Myocyte (in vitro differentiated cells): ENCODE data around the gene TTC34. TPM values are rescaled to one million over a fixed set of nuclear protein-coding genes. Genes with fewer than 3 reads are reported as not detected.

Experiments used
- DNase-seq: peaks from one replicate; pipeline ENCODE4 v3.0.0-alpha.2; 2012; ENCODE audit warnings: low read depth
- total RNA-seq: library from RNA; depleted of rRNA; stranded (reverse); fragments of >200 nt; gene quantifications from 2 replicates; pipeline ENCODE4 v1.2.3, GENCODE V29; 2014

TTC34 gene
- total RNA-seq, 1 donor from 2014 or later: 0.32 TPM

GRCh38 chr1:2607641-2608091 lies 193.8 kb downstream of the TTC34 start:
- DNase-seq: no peak

DNA sequence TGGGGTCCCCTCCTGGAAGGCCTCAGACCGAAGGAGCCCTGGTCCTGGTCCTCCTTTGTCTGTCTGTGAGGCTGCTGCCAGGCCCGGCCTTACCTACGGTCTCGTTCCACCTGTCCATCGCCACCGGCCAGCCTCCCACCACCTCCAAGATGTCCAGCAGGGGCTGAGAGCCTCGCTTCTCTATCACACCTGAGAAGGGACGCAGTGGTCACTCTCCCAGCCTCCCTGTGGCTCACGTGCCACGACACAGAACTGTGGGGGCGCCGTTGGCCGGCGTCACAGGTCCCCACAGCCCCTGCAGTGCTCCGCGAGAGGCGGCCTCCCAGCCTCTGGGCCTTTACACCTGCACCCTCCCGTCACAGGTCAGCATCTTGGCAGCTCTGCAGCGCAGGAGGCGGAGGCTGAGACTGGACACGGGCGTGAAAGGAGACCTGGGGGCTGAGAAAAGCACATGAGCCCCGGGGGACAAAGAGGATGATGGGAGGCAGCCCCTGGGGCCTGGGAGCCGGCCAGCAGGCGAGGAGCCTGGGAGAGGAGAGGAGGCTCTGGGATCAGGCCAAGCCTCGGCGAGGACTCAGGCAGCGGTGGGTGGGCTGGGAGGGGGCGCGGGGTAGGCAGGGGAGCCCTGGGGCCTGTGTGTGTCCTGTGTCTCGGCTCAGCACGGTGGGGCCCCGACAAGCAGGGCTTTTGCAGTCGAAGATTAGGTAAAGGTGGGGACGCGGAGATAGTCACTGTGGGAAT lies 194.4 kb downstream of the TTC34 start:
- DNase-seq: no peak

DNA sequence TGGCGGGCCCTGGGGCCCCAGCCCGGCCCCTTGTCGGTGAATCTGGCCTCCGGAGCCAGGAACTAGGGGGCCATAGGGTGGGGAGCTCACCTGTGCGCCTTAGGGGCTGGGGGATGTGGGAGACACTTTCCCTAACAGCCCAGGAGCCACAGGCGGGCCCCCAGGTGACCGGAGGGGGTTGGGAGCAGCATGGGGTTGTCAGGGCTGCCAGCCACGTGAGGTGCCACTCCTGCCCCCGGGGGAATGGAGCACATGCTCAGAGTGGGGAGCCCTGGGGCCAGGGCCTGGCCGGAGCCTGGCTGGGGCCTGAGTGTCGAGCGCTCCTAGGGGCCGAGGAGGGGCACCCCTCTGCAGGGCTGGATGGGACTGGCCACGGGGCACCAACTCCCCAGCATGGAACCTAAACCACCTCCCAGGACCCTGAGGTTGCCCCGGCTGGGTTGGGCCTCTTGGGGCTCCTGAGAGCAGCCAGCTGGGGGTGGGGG lies 195.1 kb downstream of the TTC34 start:
- DNase-seq: no peak

DNA sequence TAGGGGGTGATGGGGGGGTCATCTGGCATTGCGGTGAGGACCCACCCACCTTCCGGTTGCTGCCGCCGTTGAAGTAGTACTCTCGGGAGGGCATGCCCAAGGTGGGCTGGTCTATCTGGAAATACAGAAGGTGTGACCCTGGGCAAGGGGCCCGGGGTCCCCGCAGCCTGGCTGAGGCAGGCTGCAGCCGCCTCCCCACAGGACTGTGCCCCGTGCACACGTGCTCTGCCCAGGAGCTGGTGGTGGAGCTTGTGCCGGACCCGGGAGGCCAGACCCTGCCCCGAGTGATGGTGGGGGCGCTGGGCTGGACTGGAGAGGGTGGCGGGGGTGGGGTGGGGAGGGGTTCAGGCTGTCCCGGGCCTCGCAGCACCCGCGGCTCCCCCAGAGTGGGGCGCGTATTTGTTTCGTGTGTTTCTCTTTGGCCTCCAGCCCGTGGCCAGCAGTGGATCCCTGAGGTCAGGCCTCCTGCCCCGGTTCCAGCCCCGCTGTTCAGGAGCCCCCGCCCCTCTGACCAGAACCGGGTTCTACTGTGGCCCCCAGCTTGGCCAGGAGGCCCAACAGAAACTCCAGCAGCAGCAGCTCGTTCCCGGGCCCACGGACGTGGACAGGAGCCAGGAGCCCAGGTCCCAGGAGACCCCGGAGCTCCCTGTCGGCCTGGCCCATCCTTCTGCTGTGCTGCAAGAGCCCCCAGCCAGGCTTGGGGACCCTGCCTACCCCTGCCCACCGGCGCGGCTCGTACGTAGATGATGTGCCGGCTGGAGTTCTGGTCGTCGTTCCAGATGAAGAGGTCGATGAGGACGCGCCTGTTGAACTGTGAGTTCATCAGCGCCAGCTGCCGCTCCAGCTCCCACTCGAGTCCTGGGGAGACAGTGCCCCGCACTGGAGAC lies 195.7 kb downstream of the TTC34 start:
- no peak for DNase-seq

GRCh38 chr1:2604844-2605508 lies 196.5 kb downstream of the TTC34 start:
- no peak for DNase-seq

DNA sequence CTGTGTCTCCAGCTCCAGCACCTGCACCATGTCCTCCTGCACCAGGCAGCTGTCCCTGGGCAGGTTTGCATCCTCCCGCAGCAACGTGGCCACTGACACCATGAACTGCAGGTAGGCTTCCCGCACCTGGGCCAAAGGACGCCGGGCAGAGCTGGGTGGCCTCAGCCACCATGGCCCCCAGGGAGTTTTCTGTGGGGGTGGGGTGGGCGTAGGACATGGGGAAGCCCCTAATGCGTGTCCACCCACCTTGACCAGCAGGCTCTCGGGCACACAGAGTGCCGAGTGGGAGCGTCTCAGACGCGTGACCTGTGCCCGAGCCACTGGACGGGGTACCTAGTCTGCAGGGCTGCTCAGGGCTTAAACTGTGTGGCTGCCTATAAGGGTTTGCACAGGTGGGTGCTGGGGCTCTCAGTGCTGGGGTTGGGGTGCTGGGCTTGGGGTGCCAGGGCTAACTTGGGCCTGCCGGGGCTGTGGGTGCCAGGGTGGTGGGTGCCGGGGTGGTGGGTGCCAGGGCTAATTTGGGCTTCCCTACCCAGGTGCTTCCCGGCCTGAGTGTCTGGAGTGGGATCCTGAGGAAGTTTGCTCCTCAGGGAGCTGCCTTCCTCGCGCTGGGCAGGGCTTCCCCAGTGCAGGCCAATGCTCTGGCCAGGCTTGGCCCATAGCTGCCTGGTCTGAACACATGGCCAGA lies 197.2 kb downstream of the TTC34 start:
- no peak for DNase-seq

GRCh38 chr1:2603521-2604155 lies 197.9 kb downstream of the TTC34 start:
- no peak for DNase-seq

- no peak for DNase-seq
Measured at GRCh38 chr1:2602866-2603520, 198.5 kb downstream of the TTC34 start.

GRCh38 chr1:2602311-2602835 lies 199.1 kb downstream of the TTC34 start:
- DNase-seq: no peak

DNA sequence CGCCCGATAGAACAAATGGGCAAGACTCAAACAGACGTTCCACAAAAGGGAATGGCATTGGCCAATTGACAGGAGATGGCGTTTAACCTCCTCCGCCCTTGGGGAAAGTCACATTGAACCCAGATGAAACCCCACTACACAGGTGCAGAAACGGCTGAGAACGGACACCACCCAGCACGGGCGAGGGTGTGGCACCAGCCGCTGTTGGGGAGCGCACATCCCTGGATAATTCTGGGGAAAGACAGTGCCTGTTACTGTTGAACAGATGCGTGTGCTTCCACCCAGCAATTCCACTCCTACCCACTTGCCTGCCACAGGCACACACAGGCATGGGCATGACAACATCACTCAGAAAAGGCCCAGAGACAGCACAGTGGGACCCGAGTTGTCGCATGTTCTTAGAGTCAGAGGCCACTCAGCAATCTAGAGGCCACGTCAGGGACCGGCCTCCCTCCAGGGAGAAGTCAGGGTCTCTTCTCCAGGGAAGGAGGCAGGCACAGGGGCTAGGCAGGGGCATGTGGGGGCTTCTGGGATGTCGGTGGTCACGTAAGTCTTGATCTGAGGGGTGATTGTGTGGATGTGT lies 199.7 kb downstream of the TTC34 start:
- DNase-seq: no peak

DNA sequence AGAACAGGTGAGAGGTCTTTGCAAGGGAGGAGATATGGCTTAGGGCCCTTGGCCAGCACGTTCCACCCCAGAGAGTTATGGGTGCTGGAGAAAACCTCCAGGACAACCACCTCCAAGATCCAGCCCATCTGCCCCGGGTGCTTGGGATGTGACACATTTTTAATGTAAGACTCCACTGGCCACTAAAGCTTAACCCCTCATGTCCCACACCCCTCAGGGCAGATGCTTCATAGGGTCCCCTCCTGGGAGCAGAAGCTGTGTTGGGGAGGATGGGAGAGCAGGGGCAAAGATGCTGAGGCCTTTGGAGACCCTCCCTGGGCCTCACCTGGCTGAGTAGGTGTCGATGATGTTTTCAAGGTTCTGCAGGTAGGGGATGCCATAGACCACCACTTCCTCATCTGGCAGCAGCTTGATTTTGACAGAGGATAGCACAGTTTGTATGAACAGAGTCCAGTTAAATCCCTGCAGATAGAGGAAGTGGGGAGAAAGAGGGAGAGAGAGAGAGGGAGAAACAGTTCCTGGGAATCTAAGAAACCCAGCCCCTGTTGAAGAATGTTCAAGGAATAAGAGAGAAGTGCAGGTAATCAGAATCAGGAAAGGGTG lies 203.1 kb downstream of the TTC34 start:
- no peak for DNase-seq

DNA sequence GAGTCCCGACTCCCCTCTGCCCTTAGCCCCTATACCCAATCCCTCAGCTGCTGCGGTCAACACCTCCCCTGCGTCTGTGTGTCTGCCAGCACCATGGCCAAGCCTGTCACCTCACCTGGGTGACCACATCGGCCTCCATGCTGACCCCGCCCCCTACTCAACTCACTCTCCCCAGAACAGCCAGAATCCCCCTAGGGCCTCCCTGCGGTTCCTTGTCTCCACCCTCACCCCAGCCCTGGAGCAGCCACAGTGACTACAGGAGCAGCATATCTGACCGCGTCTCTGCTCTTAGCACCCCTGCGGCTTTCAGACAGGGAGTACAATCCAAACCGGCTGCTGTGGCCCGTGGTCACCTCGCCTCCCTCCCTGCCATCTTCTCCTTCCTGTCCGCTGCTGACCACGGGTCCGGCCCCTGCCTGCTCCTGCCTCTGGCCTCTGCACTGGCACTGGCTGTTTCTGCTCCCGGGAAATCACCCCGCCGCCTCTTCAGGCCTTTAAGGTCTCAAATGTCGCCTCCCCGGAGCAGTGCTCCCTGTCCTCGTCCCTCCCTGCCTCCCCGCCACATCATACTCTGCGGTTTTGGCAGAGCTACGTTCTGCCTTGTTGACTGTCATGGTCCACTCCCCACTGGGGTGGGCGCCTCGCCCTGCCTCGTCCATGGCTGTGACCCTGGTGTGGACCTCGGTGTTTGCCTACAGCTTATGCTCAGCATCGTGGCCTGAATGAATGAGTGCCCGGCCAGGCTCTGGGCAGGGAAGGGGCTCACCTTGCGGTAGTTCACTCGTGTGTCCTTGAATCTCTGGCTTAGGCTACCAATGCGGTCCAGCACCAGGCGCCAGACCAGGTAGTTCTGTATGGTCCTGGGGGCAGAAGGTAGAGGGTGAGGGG lies 203.8 kb downstream of the TTC34 start:
- DNase-seq: no peak

DNA sequence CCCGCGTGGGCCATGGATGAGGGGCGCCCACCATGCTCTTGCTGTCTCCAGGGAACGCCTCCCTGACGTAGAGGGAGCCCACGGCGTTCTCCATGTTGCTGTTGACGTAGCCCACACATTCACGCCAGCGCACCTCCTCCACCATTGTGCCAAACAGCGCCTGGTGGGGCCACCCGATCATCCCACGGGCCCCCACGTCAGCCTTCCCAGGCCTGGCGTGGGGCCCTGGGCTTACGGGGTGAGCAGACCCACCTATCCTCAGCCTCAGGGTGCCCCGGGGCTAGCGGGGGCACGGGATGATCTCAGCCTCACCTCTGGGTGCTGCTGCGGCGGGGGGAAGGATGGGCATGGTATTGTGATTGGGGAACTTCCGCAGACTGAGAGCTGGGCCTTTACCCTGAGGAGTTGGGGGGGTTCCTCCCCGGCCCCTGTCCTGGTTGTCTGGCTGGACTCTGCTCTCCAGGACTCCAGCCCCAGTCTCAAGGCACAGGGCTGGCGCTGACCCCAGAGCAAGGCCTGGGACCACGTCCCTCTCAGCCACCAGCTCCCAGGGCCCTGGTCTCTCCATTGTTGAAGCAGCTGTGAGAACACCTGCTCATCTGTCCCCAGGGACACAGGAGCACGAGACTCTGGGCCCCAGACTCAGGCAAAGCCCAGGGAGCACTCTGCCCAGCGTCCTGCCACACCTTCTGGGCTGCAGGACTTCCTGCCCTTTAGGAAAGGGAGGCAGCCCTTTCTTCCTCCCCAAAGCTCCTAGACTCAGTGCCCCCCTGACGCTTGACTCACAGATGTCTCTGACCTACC lies 204.8 kb downstream of the TTC34 start:
- DNase-seq: peak; percentile 22

DNA sequence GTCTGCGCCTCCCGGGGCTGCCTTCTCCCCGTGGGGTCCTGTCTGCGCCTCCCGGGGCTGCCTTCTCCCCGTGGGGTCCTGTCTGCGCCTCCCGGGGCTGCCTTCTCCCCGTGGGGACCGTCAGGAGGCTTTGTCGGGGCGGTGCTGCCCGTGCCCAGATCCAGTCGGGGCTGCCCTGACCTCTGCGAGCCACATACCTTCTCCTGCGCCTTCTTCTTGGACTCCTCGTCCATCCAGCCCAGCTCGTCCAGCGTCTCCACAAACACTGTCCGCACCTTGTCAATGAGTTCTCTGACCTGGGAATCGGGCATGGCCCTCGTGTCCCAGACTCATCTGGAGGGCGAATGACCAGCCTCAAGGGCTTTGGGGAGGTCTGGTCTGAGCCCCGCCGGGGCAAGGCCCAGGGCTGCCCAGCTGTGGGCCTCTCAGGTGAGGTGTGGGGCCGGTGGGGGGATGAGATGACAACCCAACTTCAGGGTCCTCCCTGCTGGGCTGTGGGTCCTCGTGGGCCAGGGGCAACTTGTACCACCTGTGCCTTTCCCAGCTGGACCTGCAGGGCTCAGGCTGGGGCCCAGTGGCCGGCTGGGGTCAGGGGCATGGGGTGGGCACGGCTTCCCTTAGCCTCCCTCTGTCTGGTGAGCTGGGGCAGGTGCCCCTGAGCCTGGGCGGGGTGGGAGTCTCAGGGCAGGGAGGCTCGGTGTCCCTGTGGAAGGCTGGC lies 205.5 kb downstream of the TTC34 start:
- DNase-seq: no peak

DNA sequence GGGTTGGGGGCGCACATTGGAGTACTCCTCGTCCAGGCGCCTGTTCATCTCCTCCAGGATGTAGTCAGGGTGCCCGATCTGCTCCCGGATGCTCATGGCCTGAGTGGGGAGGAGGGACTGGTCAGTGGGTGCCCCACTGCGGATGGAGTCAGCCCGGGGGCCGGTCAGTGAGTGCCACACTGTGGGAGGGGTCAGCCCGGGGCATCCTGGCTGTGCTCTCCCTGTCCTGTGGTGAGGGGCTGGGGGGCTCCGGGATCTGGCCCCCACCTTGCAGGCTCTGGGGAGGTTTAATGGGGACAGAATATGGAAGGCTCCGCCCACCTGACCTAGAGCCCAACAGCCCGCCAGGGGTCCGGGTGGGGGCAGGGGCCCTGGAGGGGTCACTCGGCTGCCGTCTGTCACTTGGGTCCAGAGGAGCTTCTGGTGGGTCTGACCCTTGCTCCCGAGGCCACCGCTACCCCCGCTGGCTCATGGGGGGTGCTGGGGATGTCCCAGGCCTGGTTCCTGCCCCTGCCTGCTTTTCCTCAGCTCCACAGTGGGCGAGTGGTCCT lies 206.2 kb downstream of the TTC34 start:
- no peak for DNase-seq

DNA sequence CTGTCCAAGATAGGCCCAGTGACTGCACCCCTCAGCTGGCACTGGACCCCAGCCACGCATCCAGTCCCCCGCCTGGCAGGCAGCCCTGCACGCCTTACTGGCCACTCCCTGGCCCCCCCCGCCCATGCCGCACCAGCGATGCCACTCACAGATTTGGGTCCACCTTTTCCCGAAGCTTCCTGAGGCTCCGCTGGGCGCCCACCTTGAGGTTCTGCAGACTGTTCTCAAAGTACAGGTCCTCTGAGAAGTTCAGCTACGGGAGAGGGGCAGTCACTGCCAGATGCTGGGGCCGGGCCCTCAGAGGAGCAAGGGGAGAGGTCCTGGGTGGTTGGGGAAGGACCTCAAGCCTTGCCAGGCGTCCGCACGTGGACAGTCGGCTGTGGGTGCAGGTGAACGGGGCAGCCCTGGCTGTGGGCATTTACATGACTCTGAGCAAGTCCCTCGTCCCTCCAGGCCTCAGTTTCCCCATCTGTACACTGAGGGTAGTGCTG lies 206.8 kb downstream of the TTC34 start:
- no peak for DNase-seq
